Measurements from ENCODE around the gene GAD1.

GAD1 gene

DNA sequence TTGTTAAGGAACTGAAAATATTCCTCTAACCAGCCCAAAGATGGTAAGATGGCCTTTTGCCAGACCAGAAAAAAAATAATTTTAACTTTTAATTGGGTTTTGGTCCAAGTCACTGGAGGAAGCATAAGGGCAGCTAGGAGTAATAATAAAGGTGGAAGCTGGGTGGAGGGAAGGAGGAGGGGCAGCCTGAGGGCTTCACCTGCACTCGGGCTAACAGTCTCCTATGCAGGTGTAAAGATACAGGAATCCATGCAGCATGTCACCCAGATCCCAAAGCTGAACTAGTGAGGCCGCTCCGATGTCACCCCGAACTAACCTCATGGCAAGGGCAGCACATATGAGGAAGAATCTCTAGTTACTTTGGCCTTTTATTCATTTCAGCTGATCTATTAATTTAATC lies 75.2 kb downstream of the GAD1 start:
- H3K9me3 ChIP-seq (ENCODE audit: control insufficient read depth in 1 of 2, low read length in 2 of 2), result no peaks in the 10 kb centered on the region
- H3K27ac ChIP-seq (ENCODE audit: low read depth, low read length), result no peak overlapping the region
- H3K9ac ChIP-seq (ENCODE audit: low read depth in 1 of 2, low read length in 2 of 2), result no peak overlapping the region
- no peak overlapping the region for H3K4me3 ChIP-seq (ENCODE audit: low read depth in 1 of 2, low read length in 2 of 2)
- no peaks in the 10 kb centered on the region for H3K4me1 ChIP-seq (ENCODE audit: control insufficient read depth in 1 of 2, insufficient read depth in 2 of 2, low read length in 2 of 2)
- no peaks in the 10 kb centered on the region for H3K36me3 ChIP-seq (ENCODE audit: control insufficient read depth in 1 of 2, insufficient read depth in 2 of 2, low read length in 2 of 2)
- H3K27me3 ChIP-seq (ENCODE audit: control insufficient read depth in 1 of 2, insufficient read depth in 2 of 2, low read length in 2 of 2), result no peaks in the 10 kb centered on the region

DNA sequence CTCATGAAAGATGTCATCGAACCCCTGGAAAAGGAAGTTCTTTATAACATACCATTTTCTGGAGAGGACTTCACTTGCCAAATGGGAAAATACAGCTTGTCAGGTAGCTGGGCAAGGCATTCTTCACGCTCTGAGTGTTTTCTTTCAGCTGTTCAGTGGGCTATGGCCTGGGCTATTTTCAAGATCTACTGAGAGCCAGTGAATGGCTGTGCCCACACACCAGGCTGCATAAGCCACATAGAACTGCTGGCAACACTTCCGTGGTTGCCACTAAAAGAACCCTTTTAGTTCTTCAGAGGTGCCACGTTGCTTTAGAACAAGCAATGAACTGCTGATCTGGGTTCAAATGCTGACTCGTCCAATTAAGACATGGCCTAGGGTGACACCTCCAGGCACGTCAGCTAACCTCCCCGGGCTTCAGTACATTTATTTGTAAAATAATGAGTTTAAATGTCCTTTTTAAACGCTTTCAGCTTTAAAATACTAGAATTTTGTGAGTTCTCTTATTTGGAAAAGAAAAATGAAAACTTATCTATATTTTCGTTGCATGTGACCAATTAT lies 75.8 kb downstream of the GAD1 start:
- Histone ChIP-seq H3K4me3 (ENCODE audit: low read depth in 1 of 2, low read length in 2 of 2) (no peak overlapping the region), H3K36me3 (ENCODE audit: control insufficient read depth in 1 of 2, insufficient read depth in 2 of 2, low read length in 2 of 2) (no peaks in the 10 kb centered on the region), H3K9me3 (ENCODE audit: control insufficient read depth in 1 of 2, low read length in 2 of 2) (no peaks in the 10 kb centered on the region), H3K27me3 (ENCODE audit: control insufficient read depth in 1 of 2, insufficient read depth in 2 of 2, low read length in 2 of 2) (no peaks in the 10 kb centered on the region), H3K27ac (ENCODE audit: low read depth, low read length) (no peak overlapping the region), H3K4me1 (ENCODE audit: control insufficient read depth in 1 of 2, insufficient read depth in 2 of 2, low read length in 2 of 2) (no peaks in the 10 kb centered on the region), H3K9ac (ENCODE audit: low read depth in 1 of 2, low read length in 2 of 2) (no peak overlapping the region)

DNA sequence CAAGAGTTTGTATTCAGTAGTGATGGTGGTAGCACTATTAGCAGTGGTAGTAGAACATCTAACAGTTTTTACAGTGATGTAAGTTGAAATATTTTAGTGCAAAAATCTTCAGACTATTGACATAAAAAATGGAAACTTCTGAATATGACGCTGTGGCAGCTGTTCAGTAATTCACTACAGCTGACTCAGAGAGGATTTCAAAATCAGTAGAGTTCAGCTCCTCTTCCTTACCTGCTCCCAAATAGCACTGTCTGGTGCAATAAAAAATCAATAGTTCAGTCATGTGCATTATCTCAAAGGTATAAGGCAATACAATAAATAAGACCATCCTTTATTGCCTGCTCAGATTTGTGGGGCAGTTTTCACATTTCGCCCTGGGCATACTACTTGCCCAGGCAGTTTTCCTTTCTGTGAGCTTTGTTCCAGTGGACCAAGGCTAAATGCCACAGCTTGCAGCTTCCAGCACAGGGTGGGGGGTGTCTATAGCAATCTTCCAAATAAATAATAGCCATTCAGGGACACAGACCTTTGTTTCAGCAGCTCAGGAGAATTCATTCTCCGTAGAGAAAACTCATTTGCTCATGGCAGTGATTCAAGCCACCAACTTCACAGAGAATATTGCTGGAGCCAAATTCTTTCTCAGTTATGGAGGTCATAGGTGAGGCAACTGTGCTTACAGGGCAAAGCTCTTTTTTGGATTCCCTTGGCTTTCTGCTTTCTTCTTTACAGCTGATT lies 78.5 kb downstream of the GAD1 start:
- no peaks in the 10 kb centered on the region for H3K27me3 ChIP-seq (ENCODE audit: control insufficient read depth in 1 of 2, insufficient read depth in 2 of 2, low read length in 2 of 2)
- H3K9me3 ChIP-seq (ENCODE audit: control insufficient read depth in 1 of 2, low read length in 2 of 2), result no peaks in the 10 kb centered on the region
- H3K4me1 ChIP-seq (ENCODE audit: control insufficient read depth in 1 of 2, insufficient read depth in 2 of 2, low read length in 2 of 2), result no peaks in the 10 kb centered on the region
- no peaks in the 10 kb centered on the region for H3K36me3 ChIP-seq (ENCODE audit: control insufficient read depth in 1 of 2, insufficient read depth in 2 of 2, low read length in 2 of 2)
- H3K4me3 ChIP-seq (ENCODE audit: low read depth in 1 of 2, low read length in 2 of 2), result no peak overlapping the region
- no peak overlapping the region for H3K9ac ChIP-seq (ENCODE audit: low read depth in 1 of 2, low read length in 2 of 2)
- no peak overlapping the region for H3K27ac ChIP-seq (ENCODE audit: low read depth, low read length)

DNA sequence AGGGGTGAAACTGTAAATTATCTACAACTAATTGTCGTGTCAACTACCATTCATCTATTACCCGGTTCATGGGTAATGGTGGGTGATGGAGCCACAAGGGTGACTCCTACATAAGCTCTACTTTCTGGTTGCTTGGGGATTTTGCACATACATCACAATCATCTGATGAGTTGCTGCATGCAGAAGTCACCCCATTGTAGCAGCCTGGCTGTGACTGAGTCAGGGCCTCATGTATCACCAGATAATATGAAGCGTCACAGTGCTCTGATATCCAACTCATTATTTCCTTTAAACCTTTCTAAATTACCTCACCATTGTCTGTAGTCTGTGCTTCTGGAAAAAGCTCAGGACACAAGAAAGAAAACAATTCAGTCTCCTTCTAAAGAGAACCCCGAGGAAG lies 79.9 kb downstream of the GAD1 start:
- H3K27me3 ChIP-seq (ENCODE audit: control insufficient read depth in 1 of 2, insufficient read depth in 2 of 2, low read length in 2 of 2), result no peaks in the 10 kb centered on the region
- no peaks in the 10 kb centered on the region for H3K4me1 ChIP-seq (ENCODE audit: control insufficient read depth in 1 of 2, insufficient read depth in 2 of 2, low read length in 2 of 2)
- H3K27ac ChIP-seq (ENCODE audit: low read depth, low read length), result no peak overlapping the region
- H3K4me3 ChIP-seq (ENCODE audit: low read depth in 1 of 2, low read length in 2 of 2), result no peak overlapping the region
- H3K9ac ChIP-seq (ENCODE audit: low read depth in 1 of 2, low read length in 2 of 2), result no peak overlapping the region
- no peaks in the 10 kb centered on the region for H3K36me3 ChIP-seq (ENCODE audit: control insufficient read depth in 1 of 2, insufficient read depth in 2 of 2, low read length in 2 of 2)
- no peaks in the 10 kb centered on the region for H3K9me3 ChIP-seq (ENCODE audit: control insufficient read depth in 1 of 2, low read length in 2 of 2)

DNA sequence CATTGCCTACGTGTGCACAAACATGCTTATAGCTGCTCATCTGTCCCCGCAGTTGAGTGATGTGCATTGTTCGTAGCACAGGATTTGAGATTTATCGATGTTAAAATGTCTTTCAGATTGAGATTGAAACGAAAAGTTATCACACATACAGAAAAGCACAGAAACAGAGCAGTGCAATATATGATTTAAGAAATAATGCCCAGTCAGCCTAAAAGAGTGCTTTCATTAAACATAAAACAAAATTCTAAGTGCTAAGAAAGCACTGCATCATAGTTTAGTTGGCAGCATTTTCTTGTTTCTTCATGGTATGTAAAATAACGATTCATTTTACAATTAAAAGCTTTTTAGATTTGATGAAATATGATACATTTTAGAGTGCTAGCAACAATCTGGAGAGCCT lies 80.4 kb downstream of the GAD1 start:
- Histone ChIP-seq H3K27ac (ENCODE audit: low read depth, low read length) (no peak overlapping the region), H3K4me1 (ENCODE audit: control insufficient read depth in 1 of 2, insufficient read depth in 2 of 2, low read length in 2 of 2) (no peaks in the 10 kb centered on the region), H3K9ac (ENCODE audit: low read depth in 1 of 2, low read length in 2 of 2) (no peak overlapping the region)

DNA sequence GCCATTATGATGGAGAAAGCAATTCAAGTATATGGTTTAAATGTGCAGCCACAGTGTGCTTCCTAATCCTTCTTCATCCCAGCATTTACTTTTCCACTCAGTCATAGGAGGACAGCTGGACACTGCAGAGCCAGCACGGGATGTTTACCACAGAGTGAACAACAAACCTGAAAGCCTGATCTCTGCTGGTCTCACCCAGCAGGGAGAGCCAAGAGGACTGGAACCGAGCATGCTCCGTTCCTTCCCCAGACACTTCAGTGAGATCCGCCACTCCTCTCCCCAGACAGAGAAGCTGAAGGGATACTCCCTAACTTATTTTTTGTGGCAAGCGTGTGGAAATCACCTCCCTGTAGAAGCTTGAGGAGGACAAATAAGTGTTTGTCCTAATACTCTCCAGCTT lies 89.2 kb downstream of the GAD1 start:
- H3K27me3 ChIP-seq (ENCODE audit: control insufficient read depth in 1 of 2, insufficient read depth in 2 of 2, low read length in 2 of 2), result no peaks in the 10 kb centered on the region
- H3K4me3 ChIP-seq (ENCODE audit: low read depth in 1 of 2, low read length in 2 of 2), result no peak overlapping the region
- no peak overlapping the region for H3K27ac ChIP-seq (ENCODE audit: low read depth, low read length)
- no peaks in the 10 kb centered on the region for H3K4me1 ChIP-seq (ENCODE audit: control insufficient read depth in 1 of 2, insufficient read depth in 2 of 2, low read length in 2 of 2)
- H3K9me3 ChIP-seq (ENCODE audit: control insufficient read depth in 1 of 2, low read length in 2 of 2), result peaks cover 0 to 8% of the 10 kb centered on the region in 2 donors
- no peak overlapping the region for H3K9ac ChIP-seq (ENCODE audit: low read depth in 1 of 2, low read length in 2 of 2)
- no peaks in the 10 kb centered on the region for H3K36me3 ChIP-seq (ENCODE audit: control insufficient read depth in 1 of 2, insufficient read depth in 2 of 2, low read length in 2 of 2)

More for the DNA sequence above, 80.4 kb downstream of the GAD1 start:
- no peaks in the 10 kb centered on the region for H3K36me3 ChIP-seq (ENCODE audit: control insufficient read depth in 1 of 2, insufficient read depth in 2 of 2, low read length in 2 of 2)
- H3K4me3 ChIP-seq (ENCODE audit: low read depth in 1 of 2, low read length in 2 of 2), result no peak overlapping the region
- H3K27me3 ChIP-seq (ENCODE audit: control insufficient read depth in 1 of 2, insufficient read depth in 2 of 2, low read length in 2 of 2), result no peaks in the 10 kb centered on the region
- H3K9me3 ChIP-seq (ENCODE audit: control insufficient read depth in 1 of 2, low read length in 2 of 2), result no peaks in the 10 kb centered on the region
